K562 (cell line): Measurements from ENCODE around the gene NPB. TPM values are rescaled to one million over a fixed set of nuclear protein-coding genes. Genes with fewer than 3 reads are reported as not detected.

Source experiments
- ATAC-seq: fragments of 200-7000 bp; cut with Tn5 transposase; 3 replicates; pipeline ENCODE4 v1.9.1; 2020; ENCODE audit warnings: moderate library complexity
- BruUV-seq: library from RNA; stranded (reverse); fragments of 400-500 nt; replicated peaks from 2 replicates; lab custom pipeline; 2021; lab: Mats Ljungman, UMichigan
- CTCF ChIA-PET: fragments of 300-600 bp; formaldehyde crosslinking; extraction: SDS; loops from one replicate; lab custom pipeline; 2021; ENCODE audit warnings: low intra/inter-chr PET ratio; lab: Yijun Ruan, JAX
- POLR2A ChIA-PET: fragments of 300-600, 350-650 bp; sonication (Branson Sonifier 250); formaldehyde crosslinking; extraction: SDS; loops from one replicate; lab custom pipeline; 2021; ENCODE audit warnings: antibody characterized with exemption, inconsistent platforms; lab: Yijun Ruan, JAX
- DNase-seq, 4 experiments: peaks; one replicate each; pipeline versions ENCODE4 v3.0.0 to v3.0.0-alpha.2; 2011 to 2018; ENCODE audit warnings: low spot score in 3 of 4, mixed read lengths in 3 of 4; ENCODE audit errors: extremely low read depth in 1 of 4
- FAIRE-seq: peaks from 2 replicates; lab custom pipeline; 2011; peaks lifted over from hg19 to GRCh38; lab: Jason Lieb, UNC
- H2AFZ ChIP-seq: 2 replicates; pipeline ENCODE4 v1.6.0; 2011; ENCODE audit warnings: low read depth, low read length, control low read depth, inconsistent platforms
- H3K27ac ChIP-seq: fragments of 200-600 bp; 3 replicates; pipeline ENCODE4 v1.8.0; 2011; ENCODE audit warnings: low read depth, mild to moderate bottlenecking, control low read depth, inconsistent platforms, low read length, moderate library complexity, mixed read lengths; ENCODE audit errors: extremely low read depth
- H3K27me3 ChIP-seq, 2 experiments: fragments of 300-600 bp in 1 of 2; 2 replicates in 1 of 2; 3 replicates in 1 of 2; pipeline versions ENCODE4 v1.6.0 to v1.8.0; 2011; ENCODE audit warnings: inconsistent platforms in 2 of 2, low read length in 2 of 2, mild to moderate bottlenecking in 1 of 2, mixed read lengths in 1 of 2, moderate library complexity in 1 of 2; ENCODE audit not compliant: control insufficient read depth in 2 of 2, insufficient read depth in 2 of 2
- H3K36me3 ChIP-seq: fragments of 300-600 bp; 3 replicates; pipeline ENCODE4 v1.8.0; 2011; ENCODE audit warnings: mild to moderate bottlenecking, low read length, inconsistent platforms; ENCODE audit not compliant: control insufficient read depth, insufficient read depth
- H3K4me1 ChIP-seq, 2 experiments: fragments of 200-600 bp in 1 of 2; replicated peaks in 1 of 2; 2 replicates in 1 of 2; 3 replicates in 1 of 2; pipeline versions ENCODE4 v1.5.1 to v1.8.0; 2011; ENCODE audit warnings: inconsistent platforms in 2 of 2, low read length in 2 of 2, mild to moderate bottlenecking in 1 of 2, mixed read lengths in 1 of 2, moderate library complexity in 1 of 2; ENCODE audit not compliant: control insufficient read depth in 2 of 2, insufficient read depth in 2 of 2
- H3K4me2 ChIP-seq: 2 replicates; pipeline ENCODE4 v1.6.1; 2011; ENCODE audit warnings: low read length, control low read depth, inconsistent platforms, mixed read lengths; ENCODE audit not compliant: insufficient read depth
- H3K4me3 ChIP-seq: fragments of 200-600 bp; sonication (generic), shearing (Covaris generic); 2 replicates; pipeline ENCODE4 v1.5.1; 2016; ENCODE audit warnings: control low read depth, inconsistent platforms
- H3K79me2 ChIP-seq: fragments of 200-600 bp; 3 replicates; pipeline ENCODE4 v1.8.0; 2011; ENCODE audit warnings: low read length, inconsistent platforms; ENCODE audit not compliant: control insufficient read depth, insufficient read depth
- H3K9ac ChIP-seq, 2 experiments: 2 replicates each; pipeline versions ENCODE4 v1.6.0 to v1.6.1; 2011; ENCODE audit warnings: low read depth in 2 of 2, low read length in 2 of 2, control low read depth in 1 of 2, inconsistent platforms in 1 of 2, mild to moderate bottlenecking in 1 of 2, mixed read lengths in 1 of 2; ENCODE audit not compliant: insufficient read depth in 1 of 2
- H3K9me1 ChIP-seq: one replicate; pipeline ENCODE4 v1.6.0; 2011; ENCODE audit warnings: inconsistent platforms, mild to moderate bottlenecking, low read length, moderate library complexity; ENCODE audit not compliant: control insufficient read depth, insufficient read depth
- H3K9me3 ChIP-seq: replicated peaks from 2 replicates; pipeline ENCODE4 v1.5.1; 2011; ENCODE audit warnings: low read depth, low read length, inconsistent platforms; ENCODE audit not compliant: control insufficient read depth, insufficient read depth
- H4K20me1 ChIP-seq: replicated peaks from 2 replicates; pipeline ENCODE4 v1.6.1; 2011; ENCODE audit warnings: low read length, inconsistent platforms, mixed read lengths; ENCODE audit not compliant: control insufficient read depth, insufficient read depth
- ARID1B ChIP-seq: fragments of 450-650 bp; IDR thresholded peaks from 2 replicates; pipeline ENCODE4 v1.6.1; 2016; ENCODE audit warnings: antibody characterized with exemption, mild to moderate bottlenecking, inconsistent platforms
- ARID3A ChIP-seq: IDR thresholded peaks from 2 replicates; pipeline ENCODE4 v1.6.1; 2012; ENCODE audit warnings: low read depth, low read length, improper control_type of control experiment, borderline replicate concordance
- CBX5 ChIP-seq: IDR thresholded peaks from 2 replicates; pipeline ENCODE4 v1.6.1; 2014; ENCODE audit warnings: low read depth, borderline replicate concordance
- ESRRB ChIP-seq: fragments of 250-450 bp; sonication (Bioruptor Pico); IDR thresholded peaks from 2 replicates; pipeline ENCODE4 v1.5.0; 2020; ENCODE audit warnings: mild to moderate bottlenecking, moderate library complexity, borderline replicate concordance
- FIP1L1 ChIP-seq: fragments of 200-400 bp; formaldehyde crosslinking; IDR thresholded peaks from 2 replicates; pipeline ENCODE4 v1.6.1; 2018; ENCODE audit warnings: mild to moderate bottlenecking, low read depth, low read length; ENCODE audit not compliant: poor library complexity, severe bottlenecking
- ILK ChIP-seq: fragments of 450-650 bp; IDR thresholded peaks from 2 replicates; pipeline ENCODE4 v1.6.1; 2016; ENCODE audit warnings: missing genetic modification characterization, low read depth, mild to moderate bottlenecking, missing compliant biosample characterization, moderate library complexity, borderline replicate concordance
- MAZ ChIP-seq, 2 experiments: fragments of 450-650 bp in 1 of 2; sonication (generic) in 1 of 2; formaldehyde crosslinking; IDR thresholded peaks in 1 of 2; conservative IDR thresholded peaks in 1 of 2; 2 replicates each; pipeline versions ENCODE4 v1.4.0 to v1.5.0; 2020; ENCODE audit warnings: mild to moderate bottlenecking in 1 of 2, missing genetic modification reagents in 1 of 2
- SIX5 ChIP-seq, 2 experiments: IDR thresholded peaks; 2 replicates each; pipeline ENCODE4 v1.6.1; 2011; ENCODE audit warnings: low read length in 2 of 2, borderline replicate concordance in 1 of 2, low read depth in 1 of 2, mild to moderate bottlenecking in 1 of 2, moderate library complexity in 1 of 2; ENCODE audit not compliant: insufficient read depth in 1 of 2
- WGBS: fragments of 100-300 bp; shearing (Covaris generic); methylation state at CpG from one replicate; pipeline ENCODE4 v1.1.6; 2016; ENCODE audit warnings: low coverage, mixed read lengths; ENCODE audit not compliant: insufficient coverage; ENCODE audit errors: missing lambda C conversion rate; 5-methylcytosine and 5-hydroxymethylcytosine counted together
- in situ Hi-C: fragments of 300-500 bp; cut with MboI; formaldehyde crosslinking; loops from 4 replicates; pipeline ENCODE4 v1.15.0; 2018; ENCODE audit warnings: inconsistent platforms, mixed read lengths
- intact Hi-C: fragments of 100-400 bp; cut with micrococcal nuclease; formaldehyde crosslinking; loops from 2 replicates; pipeline ENCODE4 v1.14.2; 2022
- polyA plus RNA-seq, 8 experiments: library from polyadenylated mRNA; depleted of rRNA in 4 of 8; stranded (reverse) in 5 of 8; unstranded in 3 of 8; fragments of >200 nt; fragmentation: Nextera tagmentation in 2 of 8; fragmentation: Illumina TruSeq in 1 of 8; extraction: Ambion mirVana in 2 of 8; extraction: Trizol in 1 of 8; gene quantifications; 2 replicates each; pipeline versions ENCODE4 v1.2.1 to v1.2.3, GENCODE V29; 2011 to 2014; ENCODE audit warnings: inconsistent platforms in 1 of 8, missing spikeins in 1 of 8
- total RNA-seq, 7 experiments: library from RNA; depleted of rRNA in 6 of 7; stranded (reverse); fragments of >200 nt in 6 of 7; fragmentation: Illumina TruSeq in 2 of 7; extraction: Trizol in 2 of 7; gene quantifications; 2 replicates each; pipeline versions ENCODE4 v1.2.1 to v1.2.3, GENCODE V29; 2011 to 2021; ENCODE audit warnings: low replicate concordance in 1 of 7
- TF ChIP-seq, protein P1 (sequence below): fragments of 250-450 bp; sonication (Bioruptor Pico); IDR thresholded peaks from 2 replicates; pipeline ENCODE4 v1.5.0; 2021; ENCODE audit warnings: mild to moderate bottlenecking, moderate library complexity
- TF ChIP-seq, protein P2 (sequence below): fragments of 450-650 bp; formaldehyde crosslinking; IDR thresholded peaks from 2 replicates; pipeline ENCODE4 v1.4.0; 2020; ENCODE audit warnings: mild to moderate bottlenecking, mixed read lengths
- TF ChIP-seq, protein P3 (sequence below), 3 experiments: fragments of 200-800 bp in 1 of 3; sonication (Bioruptor generic) in 1 of 3; sonication (generic) in 1 of 3; formaldehyde crosslinking in 1 of 3; IDR thresholded peaks; 2 replicates each; pipeline versions ENCODE4 v1.6.1 to v1.8.0; 2016 to 2022; ENCODE audit warnings: mild to moderate bottlenecking in 2 of 3, missing compliant biosample characterization in 2 of 3, missing genetic modification characterization in 2 of 3, missing genetic modification reagents in 1 of 3
- TF ChIP-seq, protein P4 (sequence below): fragments of 250-450 bp; sonication (Bioruptor Pico); IDR thresholded peaks from 2 replicates; pipeline ENCODE4 v1.6.1; 2021; ENCODE audit warnings: mild to moderate bottlenecking

The NPB gene
- total and polyA plus RNA-seq, 9 of the 15 experiments (the other 6 are each of a cell fraction or from before 2014, with no cell fraction given), result 0.03 to 0.61 (median 0.14) TPM; not detected in 2

GRCh38 chr17:81865358-81865732, 36.7 kb upstream of the NPB start:
- Histone ChIP-seq H2AFZ (no peak overlapping the region), H3K4me3 (no peak overlapping the region), H3K27ac (no peak overlapping the region), H3K79me2 (peaks cover 66% of the 10 kb centered on the region), H3K27me3 (no peaks in the 10 kb centered on the region), H3K36me3 (peaks cover 69% of the 10 kb centered on the region), H3K9ac (peak overlapping the region in 1 of 2 experiments; percentile 80; a peak in 2 of 4 replicates), H3K4me1 (peaks cover 35 to 79% of the 10 kb centered on the region in 2 experiments), H3K9me1 (no peaks in the 10 kb centered on the region), H3K4me2 (no peak overlapping the region), H3K9me3 (no peaks in the 10 kb centered on the region), H4K20me1 (peaks cover 40% of the 10 kb centered on the region)
- POLR2A ChIA-PET, result interaction anchor here (0.6 to 1.4 kb wide), 5 partner anchors 13 to 182 kb away, joined by 3 to 5 read pairs (median 3); partner anchors contain the start of genes ARL16, HGS and SIRT7
- CTCF ChIA-PET, result no interaction called here
- no peak for DNase-seq
- FAIRE-seq, result no peak
- in situ Hi-C loops, result no loop called here
- intact Hi-C loops, result no loop called here
- WGBS, result 88% methylated on average over 8 of the region's 8 CpGs
- ATAC-seq, result no peak
- no TSS peak for BruUV-seq
- TF ChIP-seq, protein P1, sequence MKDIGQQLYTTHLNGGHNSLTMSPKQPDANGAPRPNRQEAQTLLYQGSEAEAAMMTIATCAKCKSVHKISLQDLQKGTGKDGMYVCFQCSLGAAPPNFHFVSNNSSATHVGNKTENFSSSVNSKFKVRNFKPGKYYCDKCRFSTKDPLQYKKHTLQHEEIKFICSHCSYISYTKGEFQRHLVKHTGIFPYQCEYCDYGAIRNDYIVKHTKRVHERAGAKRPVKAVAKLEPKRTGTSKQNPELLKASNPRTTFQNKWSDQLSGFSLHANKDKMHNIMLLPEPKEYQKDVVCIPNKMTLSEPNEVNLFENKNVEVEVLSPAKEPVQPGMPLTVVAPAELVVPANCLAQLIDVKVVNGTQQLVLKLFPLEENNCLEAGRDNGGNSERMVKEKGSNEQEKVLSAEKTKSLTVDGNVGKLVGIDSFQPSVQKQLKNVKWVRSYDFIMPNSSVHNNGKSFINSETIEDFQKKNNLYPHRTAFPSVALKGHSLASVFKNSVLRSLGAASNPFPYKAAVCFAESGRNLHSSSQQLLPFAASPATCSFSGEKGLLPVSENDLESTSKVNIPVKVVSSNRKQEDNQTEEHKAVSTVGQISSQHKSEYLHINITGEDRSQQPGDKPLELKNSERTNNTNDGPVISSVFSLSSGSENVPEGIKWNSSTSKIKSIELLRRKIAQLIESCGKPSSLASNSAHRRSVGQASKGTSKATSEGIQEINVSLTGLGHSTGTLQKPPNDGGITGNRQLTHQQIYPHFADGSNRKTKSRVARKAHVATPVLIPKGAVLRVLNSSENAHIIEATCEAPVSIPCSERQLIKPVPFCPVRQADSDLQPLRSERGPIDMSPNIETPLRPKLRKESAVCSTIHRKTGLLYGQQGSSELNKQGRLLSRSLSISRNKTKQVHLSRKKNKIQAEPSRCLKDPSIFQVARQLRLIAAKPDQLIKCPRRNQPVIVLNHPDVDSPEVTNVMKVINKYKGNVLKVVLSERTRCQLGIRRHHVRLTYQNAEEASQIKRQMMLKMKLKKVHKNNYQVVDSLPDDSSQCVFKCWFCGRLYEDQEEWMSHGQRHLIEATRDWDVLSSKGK (CRISPR knock-in tag), result no peak
- no peak for TF ChIP-seq SIX5 (IDR thresholded peaks at IDR 0.05; ENCODE audit: borderline replicate concordance in 1 of 2, insufficient read depth in 1 of 2, low read depth in 1 of 2, low read length in 2 of 2)
- TF ChIP-seq, protein P2, sequence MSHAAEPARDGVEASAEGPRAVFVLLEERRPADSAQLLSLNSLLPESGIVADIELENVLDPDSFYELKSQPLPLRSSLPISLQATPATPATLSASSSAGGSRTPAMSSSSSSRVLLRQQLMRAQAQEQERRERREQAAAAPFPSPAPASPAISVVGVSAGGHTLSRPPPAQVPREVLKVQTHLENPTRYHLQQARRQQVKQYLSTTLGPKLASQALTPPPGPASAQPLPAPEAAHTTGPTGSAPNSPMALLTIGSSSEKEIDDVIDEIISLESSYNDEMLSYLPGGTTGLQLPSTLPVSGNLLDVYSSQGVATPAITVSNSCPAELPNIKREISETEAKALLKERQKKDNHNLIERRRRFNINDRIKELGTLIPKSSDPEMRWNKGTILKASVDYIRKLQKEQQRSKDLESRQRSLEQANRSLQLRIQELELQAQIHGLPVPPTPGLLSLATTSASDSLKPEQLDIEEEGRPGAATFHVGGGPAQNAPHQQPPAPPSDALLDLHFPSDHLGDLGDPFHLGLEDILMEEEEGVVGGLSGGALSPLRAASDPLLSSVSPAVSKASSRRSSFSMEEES (CRISPR knock-in tag), result no peak
- TF ChIP-seq, protein P3, sequence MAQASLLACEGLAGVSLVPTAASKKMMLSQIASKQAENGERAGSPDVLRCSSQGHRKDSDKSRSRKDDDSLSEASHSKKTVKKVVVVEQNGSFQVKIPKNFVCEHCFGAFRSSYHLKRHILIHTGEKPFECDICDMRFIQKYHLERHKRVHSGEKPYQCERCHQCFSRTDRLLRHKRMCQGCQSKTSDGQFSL (CRISPR knock-in tag; IDR thresholded peaks at IDR 0.05), result no peak
- TF ChIP-seq, protein P3 (tag; IDR thresholded peaks at IDR 0.05), result no peak
- TF ChIP-seq FIP1L1, result no peak
- TF ChIP-seq, protein P4, sequence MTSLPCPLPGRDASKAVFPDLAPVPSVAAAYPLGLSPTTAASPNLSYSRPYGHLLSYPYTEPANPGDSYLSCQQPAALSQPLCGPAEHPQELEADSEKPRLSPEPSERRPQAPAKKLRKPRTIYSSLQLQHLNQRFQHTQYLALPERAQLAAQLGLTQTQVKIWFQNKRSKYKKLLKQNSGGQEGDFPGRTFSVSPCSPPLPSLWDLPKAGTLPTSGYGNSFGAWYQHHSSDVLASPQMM (CRISPR knock-in tag), result no peak
- TF ChIP-seq ILK (tag), result no peak
- TF ChIP-seq CBX5, result no peak
- no peak for TF ChIP-seq ARID1B
- TF ChIP-seq MAZ (CRISPR knock-in tag; conservative IDR thresholded peaks at IDR 0.05 in 1 of 2, IDR thresholded peaks at IDR 0.05 in 1 of 2), result no peak
- no peak for TF ChIP-seq ARID3A
- no peak for TF ChIP-seq ESRRB
